Ovary (tissue), 9 donors: ENCODE measurements around the gene PLXNA2. TPM values are rescaled to one million over a fixed set of nuclear protein-coding genes. Genes with fewer than 3 reads are reported as not detected.

Source experiments
- DNase-seq, 5 donors: peaks; one replicate each; pipeline ENCODE4 v3.0.0-alpha.2; 2019 to 2020
- H3K27ac ChIP-seq, 2 donors: fragments of 200-600 bp; one replicate each; pipeline versions ENCODE4 v1.5.1 to v1.8.0; 2019 to 2022
- H3K27me3 ChIP-seq: fragments of 200-600 bp; one replicate; pipeline ENCODE4 v1.8.0; 2022
- H3K36me3 ChIP-seq: fragments of 200-600 bp; sonication (generic); one replicate; pipeline ENCODE4 v1.5.1; 2019
- H3K4me1 ChIP-seq: one replicate; pipeline ENCODE4 v1.8.1; 2013; ENCODE audit warnings: mild to moderate bottlenecking, moderate library complexity; ENCODE audit not compliant: insufficient read depth
- H3K4me3 ChIP-seq: fragments of 200-600 bp; sonication (generic); one replicate; pipeline ENCODE4 v1.5.1; 2017
- H3K9me3 ChIP-seq, 2 donors: fragments of 200-600 bp in 1 of 2; sonication (generic) in 1 of 2; one replicate each; pipeline versions ENCODE4 v1.5.1 to v1.8.1; 2013 to 2019; ENCODE audit warnings: mild to moderate bottlenecking in 1 of 2, moderate library complexity in 1 of 2
- EP300 ChIP-seq: sonication (generic); formaldehyde crosslinking; IDR thresholded peaks from one replicate; pipeline ENCODE4 v1.6.1; 2017; ENCODE audit warnings: antibody characterized with exemption
- POLR2A ChIP-seq: fragments of 450-650 bp; IDR thresholded peaks from one replicate; pipeline ENCODE4 v1.6.1; 2017; ENCODE audit warnings: antibody characterized with exemption, mild to moderate bottlenecking, moderate library complexity
- WGBS, 3 donors: extraction: QIAGEN DNeasy Blood & Tissue Kit in 1 of 3; methylation state at CpG; one replicate each; pipeline versions ENCODE4 v1.1.5 to v1.1.7; 2013 to 2017; 5-methylcytosine and 5-hydroxymethylcytosine counted together
- intact Hi-C, 4 donors: fragments of 100-400 bp; cut with DNase I; formaldehyde crosslinking; loops; one replicate each; pipeline versions ENCODE4 v1.11.0 to v1.15.1; 2022 to 2023
- polyA plus RNA-seq, 2 donors: library from polyadenylated mRNA; stranded (reverse); fragments of 200-250 nt in 1 of 2; fragments of 350-450 nt in 1 of 2; fragmentation: Illumina TruSeq in 1 of 2; extraction: RNeasy Lipid Tissue Mini Kit (QIAGEN cat#74804) in 1 of 2; gene quantifications; one replicate each; pipeline ENCODE4 v1.2.3, GENCODE V29; 2013 to 2014
- total RNA-seq, 7 donors: library from RNA; depleted of rRNA in 2 of 7; stranded (reverse); fragments of >200 nt in 2 of 7; fragmentation: NEBNext Ultra II Directional in 3 of 7; extraction: Animal tissue kit (Norgen Biotek cat#: 25700) in 3 of 7; gene quantifications; one replicate each; pipeline versions ENCODE4 v1.1.0 to v1.2.4, GENCODE V29; 2016 to 2023
- TF ChIP-seq, protein P1 (sequence below), 3 donors: fragments of 450-650 bp in 2 of 3; fragments of 200-600 bp in 1 of 3; IDR thresholded peaks; one replicate each; pipeline versions ENCODE4 v1.5.1 to v1.8.0; 2016 to 2022; ENCODE audit warnings: antibody characterized with exemption in 3 of 3, mild to moderate bottlenecking in 1 of 3
- donor health status: DM: no; HTN: no; CAD: no; lungs with moderate emphysema.
- donor health status: DM: no; HTN: no; CAD: no.
- donor health status: Bipolar disorder and iron deficiency.
- donor health status: DM: yes; HTN: yes; CAD: no.
- donor health status: DM: no; HTN: no; CAD: no.
- donor health status: DM: yes; HTN: yes; CAD: no.

Gene PLXNA2
- total and polyA plus RNA-seq, 9 donors = 10.7 to 71.5 (median 44.0) TPM

DNA sequence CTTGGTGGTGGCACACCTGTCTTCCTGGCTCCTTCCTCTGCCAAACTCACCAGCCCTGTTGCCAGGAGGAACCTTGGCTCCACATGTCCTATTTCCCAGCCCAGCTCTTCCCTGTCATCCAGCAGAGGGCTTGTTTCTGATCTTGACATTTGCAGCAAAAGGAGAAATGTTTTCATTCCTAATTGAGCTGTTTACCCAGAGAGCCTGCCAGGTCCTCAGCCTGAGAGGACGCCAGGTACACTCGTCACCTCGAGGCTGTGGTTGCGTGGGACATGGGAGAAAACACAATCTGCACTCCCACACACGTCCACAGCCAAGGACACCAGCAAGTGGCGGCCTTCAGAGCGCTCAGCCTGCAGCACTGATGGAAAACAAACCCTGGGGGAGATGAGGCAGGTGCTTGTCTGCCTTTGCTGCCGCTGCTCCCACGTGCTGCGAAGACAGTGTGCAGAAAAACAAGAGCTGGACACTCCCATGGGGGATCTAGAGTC lies 200.4 kb downstream of the PLXNA2 start:
- TF ChIP-seq, protein P1, sequence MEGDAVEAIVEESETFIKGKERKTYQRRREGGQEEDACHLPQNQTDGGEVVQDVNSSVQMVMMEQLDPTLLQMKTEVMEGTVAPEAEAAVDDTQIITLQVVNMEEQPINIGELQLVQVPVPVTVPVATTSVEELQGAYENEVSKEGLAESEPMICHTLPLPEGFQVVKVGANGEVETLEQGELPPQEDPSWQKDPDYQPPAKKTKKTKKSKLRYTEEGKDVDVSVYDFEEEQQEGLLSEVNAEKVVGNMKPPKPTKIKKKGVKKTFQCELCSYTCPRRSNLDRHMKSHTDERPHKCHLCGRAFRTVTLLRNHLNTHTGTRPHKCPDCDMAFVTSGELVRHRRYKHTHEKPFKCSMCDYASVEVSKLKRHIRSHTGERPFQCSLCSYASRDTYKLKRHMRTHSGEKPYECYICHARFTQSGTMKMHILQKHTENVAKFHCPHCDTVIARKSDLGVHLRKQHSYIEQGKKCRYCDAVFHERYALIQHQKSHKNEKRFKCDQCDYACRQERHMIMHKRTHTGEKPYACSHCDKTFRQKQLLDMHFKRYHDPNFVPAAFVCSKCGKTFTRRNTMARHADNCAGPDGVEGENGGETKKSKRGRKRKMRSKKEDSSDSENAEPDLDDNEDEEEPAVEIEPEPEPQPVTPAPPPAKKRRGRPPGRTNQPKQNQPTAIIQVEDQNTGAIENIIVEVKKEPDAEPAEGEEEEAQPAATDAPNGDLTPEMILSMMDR (IDR thresholded peaks at IDR 0.05) = peak in 1 of 3 donors; percentile 48
- no peak for TF ChIP-seq EP300
- no peaks in the 10 kb centered on the region for H3K36me3 ChIP-seq
- no peak overlapping the region for H3K4me3 ChIP-seq
- intact Hi-C loops = loop anchor here in 1 of 4 donors (5.0 to 10.0 kb wide), 2 partner anchors 51 to 199 kb away; partner anchors contain the start of gene PLXNA2
- WGBS, 3 donors = 11 to 27% (median 13%) methylated on average over 10 of the region's 10 CpGs
- peak overlapping the region; percentile 64 to 67 for H3K27ac ChIP-seq
- H3K9me3 ChIP-seq = no peaks in the 10 kb centered on the region
- DNase-seq = peak; percentile 74 to 90 (median 85)
- no peaks in the 10 kb centered on the region for H3K27me3 ChIP-seq
- peaks cover 42% of the 10 kb centered on the region for H3K4me1 ChIP-seq

DNA sequence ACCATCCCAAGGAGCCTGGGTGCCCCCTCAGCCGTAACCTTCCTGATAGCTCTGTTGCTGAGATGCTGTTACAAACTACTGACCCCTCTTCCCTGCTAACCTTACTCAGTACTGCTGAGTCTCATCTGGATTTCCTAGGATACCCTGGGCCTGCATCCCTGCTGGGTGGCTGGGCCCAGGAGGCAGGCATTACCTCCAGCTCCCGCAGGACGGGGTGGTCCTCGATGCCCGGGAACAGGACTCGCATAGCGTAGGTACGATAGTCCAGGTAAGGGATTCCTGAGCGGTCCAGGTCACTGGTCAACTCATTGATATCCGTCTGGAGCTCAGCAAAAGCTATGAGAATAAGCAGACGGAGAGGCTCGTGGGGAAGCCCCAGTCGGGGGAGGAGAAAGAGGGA lies 201.3 kb downstream of the PLXNA2 start:
- Histone ChIP-seq H3K27ac (peak overlapping the region; percentile 64 to 67), H3K36me3 (no peaks in the 10 kb centered on the region), H3K9me3 (no peaks in the 10 kb centered on the region), H3K27me3 (no peaks in the 10 kb centered on the region), H3K4me3 (no peak overlapping the region), H3K4me1 (peaks cover 35% of the 10 kb centered on the region)
- 45 to 56% (median 55%) methylated on average over 13 of the region's 13 CpGs for WGBS, 3 donors
- no peak for DNase-seq
- TF ChIP-seq, protein P1 (IDR thresholded peaks at IDR 0.05) = no peak
- no peak for TF ChIP-seq EP300
- TF ChIP-seq POLR2A = no peak
- intact Hi-C loops = loop anchor here in 1 of 4 donors (5.0 to 10.0 kb wide), 2 partner anchors 52 to 199 kb away; partner anchors contain the start of gene PLXNA2

DNA sequence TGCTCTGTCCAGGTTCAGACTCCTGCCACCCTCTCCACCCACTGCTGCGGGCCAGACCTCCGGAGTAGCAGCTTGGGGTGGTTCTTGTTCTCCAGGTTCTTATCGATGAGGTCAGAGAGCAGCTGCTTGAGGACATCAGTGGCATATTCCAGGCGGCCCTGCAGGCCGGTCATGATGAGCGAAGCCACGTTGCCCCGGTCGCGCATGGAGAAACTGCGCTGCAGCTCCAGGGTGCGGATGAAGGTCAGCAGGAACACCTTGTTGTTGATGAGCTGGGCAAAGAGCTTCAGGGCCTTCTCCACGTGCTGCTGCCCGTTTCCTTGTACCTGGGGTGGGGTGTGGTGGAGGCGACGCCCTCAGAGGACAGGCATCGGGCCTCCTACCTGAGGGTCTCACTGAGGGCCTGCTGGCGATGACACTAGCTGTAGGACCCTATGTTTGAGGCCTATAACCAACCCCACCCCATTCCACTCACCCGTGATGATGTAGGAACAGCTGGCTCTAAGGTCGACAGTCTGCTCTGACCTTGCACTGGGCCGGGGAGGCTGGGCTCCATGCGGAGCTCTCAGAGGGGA lies 202.1 kb downstream of the PLXNA2 start:
- 81 to 86% (median 82%) methylated on average over 22 of the region's 22 CpGs for WGBS, 3 donors
- intact Hi-C loops = loop anchor here in 1 of 4 donors (5.0 to 10.0 kb wide), 2 partner anchors 53 to 200 kb away; partner anchors contain the start of gene PLXNA2

DNA sequence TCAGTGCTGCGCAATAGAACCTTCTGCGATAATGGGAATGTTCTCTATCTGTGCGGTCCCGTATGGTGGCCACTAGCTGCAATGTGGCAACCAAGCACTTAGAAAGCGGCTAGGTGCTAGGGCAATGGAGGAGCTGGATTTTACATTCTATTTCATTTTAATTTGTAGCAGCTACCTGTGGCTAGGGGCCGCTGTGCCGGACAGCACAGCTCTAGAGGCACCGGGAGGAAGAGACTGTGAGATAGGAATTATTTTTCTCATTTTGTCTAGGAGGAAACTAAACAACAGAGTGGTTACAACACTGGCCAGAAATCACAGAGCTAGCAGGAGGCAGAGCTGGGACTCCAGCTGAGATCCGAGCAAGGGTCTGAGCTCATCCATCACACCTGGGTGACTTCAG lies 202.7 kb downstream of the PLXNA2 start:
- no peaks in the 10 kb centered on the region for H3K9me3 ChIP-seq
- H3K36me3 ChIP-seq = no peaks in the 10 kb centered on the region
- no peaks in the 10 kb centered on the region for H3K27me3 ChIP-seq
- TF ChIP-seq POLR2A = no peak
- no peak for TF ChIP-seq EP300
- TF ChIP-seq, protein P1 (IDR thresholded peaks at IDR 0.05) = no peak
- DNase-seq = no peak
- intact Hi-C loops = loop anchor here in 1 of 4 donors (5.0 to 10.0 kb wide), 2 partner anchors 53 to 201 kb away; partner anchors contain the start of gene PLXNA2
- H3K4me3 ChIP-seq = no peak overlapping the region
- peaks cover 27% of the 10 kb centered on the region for H3K4me1 ChIP-seq
- 87 to 91% (median 88%) methylated on average over 9 of the region's 9 CpGs for WGBS, 3 donors
- H3K27ac ChIP-seq = peak overlapping the region in 1 of 2 donors; percentile 62

More for the DNA sequence above, 202.1 kb downstream of the PLXNA2 start:
- no peaks in the 10 kb centered on the region for H3K36me3 ChIP-seq
- H3K9me3 ChIP-seq = no peaks in the 10 kb centered on the region
- H3K4me3 ChIP-seq = no peak overlapping the region
- H3K27me3 ChIP-seq = no peaks in the 10 kb centered on the region
- H3K4me1 ChIP-seq = peaks cover 31% of the 10 kb centered on the region
- DNase-seq = no peak
- no peak for TF ChIP-seq POLR2A
- TF ChIP-seq, protein P1 (IDR thresholded peaks at IDR 0.05) = no peak
- TF ChIP-seq EP300 = no peak
- peak overlapping the region; percentile 62 to 67 for H3K27ac ChIP-seq
